NCI-H146 treated with DMSO at 0.1 percent for 48 hours (cell line): ENCODE results near the gene XRCC4.
A peak's percentile ranks its signal among the peaks of the same experiment; 100 is the strongest.

Source experiments
- DNase-seq: peaks from one replicate; lab custom pipeline; 2025; ENCODE audit not compliant: unreplicated experiment; lab: John Stamatoyannopoulos, UW

XRCC4 gene

GRCh38 chr5:83172011-83172410, 94.7 kb downstream of the XRCC4 start:
- DNase-seq, result no peak

GRCh38 chr5:83172655-83173054, 95.3 kb downstream of the XRCC4 start:
- DNase-seq, result no peak

GRCh38 chr5:83173826-83174225, 96.5 kb downstream of the XRCC4 start:
- DNase-seq, result no peak

GRCh38 chr5:83177803-83178202, 100.5 kb downstream of the XRCC4 start:
- no peak for DNase-seq

GRCh38 chr5:83179966-83180365, 102.6 kb downstream of the XRCC4 start:
- no peak for DNase-seq

- no peak for DNase-seq
Measured at GRCh38 chr5:83184534-83184933, 107.2 kb downstream of the XRCC4 start.

- DNase-seq, result no peak
Measured at GRCh38 chr5:83192947-83193346, 115.6 kb downstream of the XRCC4 start.

- DNase-seq, result peak; percentile 89
Measured at GRCh38 chr5:83197326-83197967, 120.1 kb downstream of the XRCC4 start.

- peak; percentile 9 for DNase-seq
Measured at GRCh38 chr5:83199126-83199525, 121.8 kb downstream of the XRCC4 start.

- no peak for DNase-seq
Measured at GRCh38 chr5:83204651-83205050, 127.3 kb downstream of the XRCC4 start.

GRCh38 chr5:83209963-83210362, 132.6 kb downstream of the XRCC4 start:
- DNase-seq, result no peak

GRCh38 chr5:83219077-83219476, 141.7 kb downstream of the XRCC4 start:
- DNase-seq, result no peak

- DNase-seq, result no peak
Measured at GRCh38 chr5:83219495-83219894, 142.1 kb downstream of the XRCC4 start.

GRCh38 chr5:83220331-83220730, 143.0 kb downstream of the XRCC4 start:
- DNase-seq, result no peak

- no peak for DNase-seq
Measured at GRCh38 chr5:83222906-83223305, 145.6 kb downstream of the XRCC4 start.

GRCh38 chr5:83227611-83228010, 150.3 kb downstream of the XRCC4 start:
- DNase-seq, result no peak

- no peak for DNase-seq
Measured at GRCh38 chr5:83230511-83230910, 153.2 kb downstream of the XRCC4 start.

- DNase-seq, result no peak
Measured at GRCh38 chr5:83244516-83244915, 167.2 kb downstream of the XRCC4 start.

GRCh38 chr5:83245037-83245436, 167.7 kb downstream of the XRCC4 start:
- DNase-seq, result no peak

GRCh38 chr5:83246071-83246470, 168.7 kb downstream of the XRCC4 start:
- no peak for DNase-seq

- no peak for DNase-seq
Measured at GRCh38 chr5:83249156-83249555, 171.8 kb downstream of the XRCC4 start.

GRCh38 chr5:83251849-83252248, 174.5 kb downstream of the XRCC4 start:
- no peak for DNase-seq

GRCh38 chr5:83253720-83254119, 176.4 kb downstream of the XRCC4 start:
- DNase-seq, result no peak
